GM12878 (cell line): Measurements from ENCODE around the gene SHISA6. TPM values are rescaled to one million over a fixed set of nuclear protein-coding genes. Genes with fewer than 3 reads are reported as not detected.

Source experiments
- ATAC-seq: fragments of 200-7000 bp; cut with Tn5 transposase; 3 replicates; pipeline ENCODE4 v1.9.1; 2020; ENCODE audit warnings: mild to moderate bottlenecking, moderate library complexity
- BruUV-seq: library from RNA; stranded (reverse); fragments of 400-500 nt; replicated peaks from 2 replicates; lab custom pipeline; 2021; lab: Mats Ljungman, UMichigan
- CTCF ChIA-PET: fragments of 300-600 bp; sonication (Branson Sonifier 250); formaldehyde crosslinking; extraction: SDS; loops from one replicate; lab custom pipeline; 2021; ENCODE audit warnings: inconsistent platforms; lab: Yijun Ruan, JAX
- POLR2A ChIA-PET: fragments of 350-600 bp; formaldehyde crosslinking; extraction: SDS; loops from one replicate; lab custom pipeline; 2021; ENCODE audit warnings: inconsistent platforms; lab: Charles Lee
- RAD21 ChIA-PET: fragments of 300-600 bp; sonication (Branson Sonifier 250); formaldehyde crosslinking; loops from one replicate; lab custom pipeline; 2023; ENCODE audit warnings: antibody characterized with exemption; ENCODE audit not compliant: unreplicated experiment; lab: Charles Lee
- SMC1A ChIA-PET: fragments of 300-600 bp; sonication (Branson Sonifier 250); formaldehyde crosslinking; loops from one replicate; lab custom pipeline; 2023; ENCODE audit not compliant: unreplicated experiment, uncharacterized antibody; lab: Charles Lee
- DNase-seq: peaks from one replicate; pipeline ENCODE4 v3.0.0-alpha.2; 2011; ENCODE audit warnings: low read depth, low spot score
- FAIRE-seq: peaks from 3 replicates; lab custom pipeline; 2011; peaks lifted over from hg19 to GRCh38; lab: Jason Lieb, UNC
- H2AFZ ChIP-seq: 2 replicates; pipeline ENCODE4 v1.6.0; 2011; ENCODE audit warnings: low read depth, low read length, control low read depth; ENCODE audit not compliant: control insufficient read depth
- H3K27ac ChIP-seq: 2 replicates; pipeline ENCODE4 v1.5.1; 2011; ENCODE audit warnings: control low read depth; ENCODE audit not compliant: control insufficient read depth, insufficient read depth
- H3K27me3 ChIP-seq, 2 experiments: replicated peaks in 1 of 2; 2 replicates each; pipeline versions ENCODE4 v1.6.0 to v1.6.1; 2011; ENCODE audit warnings: low read length in 1 of 2; ENCODE audit not compliant: control insufficient read depth in 2 of 2, insufficient read depth in 2 of 2
- H3K36me3 ChIP-seq, 2 experiments: 2 replicates each; pipeline ENCODE4 v1.5.1; 2011; ENCODE audit warnings: low read length in 1 of 2; ENCODE audit not compliant: control insufficient read depth in 2 of 2, insufficient read depth in 2 of 2
- H3K4me1 ChIP-seq: 2 replicates; pipeline ENCODE4 v1.6.1; 2011; ENCODE audit warnings: mild to moderate bottlenecking, low read length, moderate library complexity, mixed read lengths; ENCODE audit not compliant: control insufficient read depth, insufficient read depth
- H3K4me2 ChIP-seq: 2 replicates; pipeline ENCODE4 v1.6.0; 2011; ENCODE audit warnings: control low read depth; ENCODE audit not compliant: control insufficient read depth, insufficient read depth
- H3K4me3 ChIP-seq: fragments of 200-600 bp; sonication (generic); 2 replicates; pipeline ENCODE4 v1.5.1; 2016
- H3K79me2 ChIP-seq: 2 replicates; pipeline ENCODE4 v1.6.0; 2011; ENCODE audit warnings: low read length; ENCODE audit not compliant: control insufficient read depth, insufficient read depth
- H3K9ac ChIP-seq: 2 replicates; pipeline ENCODE4 v1.8.0; 2011; ENCODE audit warnings: low read length, control low read depth, mixed read lengths; ENCODE audit not compliant: control insufficient read depth, insufficient read depth
- H3K9me3 ChIP-seq: replicated peaks from 3 replicates; pipeline ENCODE4 v1.5.1; 2011; ENCODE audit warnings: mild to moderate bottlenecking, low read length; ENCODE audit not compliant: control insufficient read depth, insufficient read depth
- H4K20me1 ChIP-seq: 2 replicates; pipeline ENCODE4 v1.6.0; 2011; ENCODE audit not compliant: control insufficient read depth, insufficient read depth
- BCL11A ChIP-seq: IDR thresholded peaks from 2 replicates; pipeline ENCODE4 v1.6.1; 2011; ENCODE audit warnings: low read depth, low read length
- CREB1 ChIP-seq: IDR thresholded peaks from 2 replicates; pipeline ENCODE4 v1.6.1; 2012; ENCODE audit warnings: low read depth, mild to moderate bottlenecking, inconsistent platforms
- ESRRA ChIP-seq: IDR thresholded peaks from 2 replicates; pipeline ENCODE4 v1.6.1; 2012; ENCODE audit warnings: mild to moderate bottlenecking, low read length, improper control_type of control experiment
- HCFC1 ChIP-seq: fragments of 150-350 bp; IDR thresholded peaks from 2 replicates; pipeline ENCODE4 v1.6.1; 2014; ENCODE audit warnings: low read length
- HDAC6 ChIP-seq: fragments of 200-600 bp; sonication (generic); IDR thresholded peaks from one replicate; pipeline ENCODE4 v1.8.0; 2017; ENCODE audit warnings: antibody characterized with exemption; ENCODE audit not compliant: unreplicated experiment
- IKZF1 ChIP-seq: fragments of 450-650 bp; conservative IDR thresholded peaks from 2 replicates; pipeline ENCODE4 v1.6.1; 2017; ENCODE audit warnings: antibody characterized with exemption, mild to moderate bottlenecking
- IRF4 ChIP-seq: IDR thresholded peaks from 2 replicates; pipeline ENCODE4 v1.6.1; 2011; ENCODE audit warnings: low read depth, low read length
- MTA2 ChIP-seq: fragments of 450-650 bp; IDR thresholded peaks from 2 replicates; pipeline ENCODE4 v1.6.1; 2016; ENCODE audit warnings: low read depth, mild to moderate bottlenecking, moderate library complexity
- NFIC ChIP-seq: IDR thresholded peaks from 2 replicates; pipeline ENCODE4 v1.6.1; 2012; ENCODE audit warnings: low read depth, mild to moderate bottlenecking, inconsistent platforms, low read length, moderate library complexity
- NR2C2 ChIP-seq: IDR thresholded peaks from 2 replicates; pipeline ENCODE4 v1.6.1; 2011; ENCODE audit warnings: borderline replicate concordance, low read depth; ENCODE audit not compliant: control insufficient read depth, insufficient read length
- RCOR1 ChIP-seq: conservative IDR thresholded peaks from 2 replicates; pipeline ENCODE4 v1.6.1; 2012; ENCODE audit warnings: low read depth, low read length, improper control_type of control experiment
- RFX5 ChIP-seq: IDR thresholded peaks from 2 replicates; pipeline ENCODE4 v1.6.1; 2011; ENCODE audit warnings: low read depth, low read length, improper control_type of control experiment
- SRF ChIP-seq, 2 experiments: IDR thresholded peaks; 2 replicates each; pipeline ENCODE4 v1.6.1; 2011; ENCODE audit warnings: low read depth in 2 of 2, low read length in 2 of 2, mild to moderate bottlenecking in 1 of 2, moderate library complexity in 1 of 2
- TCF3 ChIP-seq: IDR thresholded peaks from 2 replicates; pipeline ENCODE4 v1.6.1; 2012; ENCODE audit warnings: low read depth, mild to moderate bottlenecking, low read length, borderline replicate concordance; ENCODE audit not compliant: insufficient read depth
- ZBED1 ChIP-seq: IDR thresholded peaks from 2 replicates; pipeline ENCODE4 v1.6.1; 2016; ENCODE audit warnings: borderline replicate concordance
- ZNF217 ChIP-seq: fragments of 450-650 bp; IDR thresholded peaks from 2 replicates; pipeline ENCODE4 v1.6.1; 2017; ENCODE audit warnings: antibody characterized with exemption, mild to moderate bottlenecking
- ZNF274 ChIP-seq: IDR thresholded peaks from one replicate; pipeline ENCODE4 v1.8.0; 2011; ENCODE audit not compliant: insufficient read length, insufficient read depth
- ZNF687 ChIP-seq: fragments of 450-650 bp; IDR thresholded peaks from 2 replicates; pipeline ENCODE4 v1.6.1; 2017; ENCODE audit warnings: mild to moderate bottlenecking, moderate library complexity
- ZSCAN29 ChIP-seq: fragments of 450-650 bp; IDR thresholded peaks from 2 replicates; pipeline ENCODE4 v1.6.1; 2017; ENCODE audit warnings: mild to moderate bottlenecking, moderate library complexity
- WGBS: methylation state at CpG from one replicate; pipeline ENCODE4 v1.1.6; 2016; ENCODE audit warnings: low lambda C conversion rate; ENCODE audit not compliant: insufficient replicate concordance, insufficient coverage; ENCODE audit errors: missing lambda C conversion rate; 5-methylcytosine and 5-hydroxymethylcytosine counted together
- in situ Hi-C: fragments of 300-500 bp; cut with MboI; formaldehyde crosslinking; loops from 9 replicates; pipeline ENCODE4 v1.14.3; 2018; ENCODE audit warnings: mixed read lengths
- intact Hi-C: fragments of 100-400 bp; cut with micrococcal nuclease; formaldehyde crosslinking; loops from one replicate; pipeline ENCODE4 v1.14.2; 2022; ENCODE audit not compliant: unreplicated experiment
- polyA plus RNA-seq, 11 experiments: library from polyadenylated mRNA; depleted of rRNA in 4 of 11; unstranded in 6 of 11; stranded (reverse) in 5 of 11; fragments of >200 nt; fragmentation: Nextera tagmentation in 4 of 11; fragmentation: Illumina TruSeq in 1 of 11; extraction: Ambion mirVana in 4 of 11; extraction: Trizol in 1 of 11; gene quantifications; 1 replicate in 1 of 11; 2 replicates in 10 of 11; pipeline versions ENCODE4 v1.2.1 to v1.2.3, GENCODE V29; 2011 to 2016; ENCODE audit warnings: inconsistent platforms in 2 of 11, missing spikeins in 2 of 11, low read depth in 1 of 11
- total RNA-seq, 4 experiments: library from RNA; depleted of rRNA in 3 of 4; stranded (reverse); fragments of >200 nt in 3 of 4; fragmentation: Illumina TruSeq in 1 of 4; extraction: Trizol in 1 of 4; gene quantifications; 2 replicates each; pipeline versions ENCODE4 v1.2.1 to v1.2.3, GENCODE V29; 2013 to 2021
- TF ChIP-seq, protein P1 (sequence below): IDR thresholded peaks from 2 replicates; pipeline ENCODE4 v1.6.1; 2012; ENCODE audit warnings: low read depth, low read length, improper control_type of control experiment

SHISA6 gene
- total and polyA plus RNA-seq, 10 of the 15 experiments (the other 5 are each of a cell fraction or from before 2014, with no cell fraction given) = not detected

- no peak for TF ChIP-seq IRF4
- TF ChIP-seq IKZF1 = no peak
- no peak for TF ChIP-seq ZNF217
Measured at GRCh38 chr17:11308531-11308930, 67.5 kb downstream of the SHISA6 start (continued).

DNA sequence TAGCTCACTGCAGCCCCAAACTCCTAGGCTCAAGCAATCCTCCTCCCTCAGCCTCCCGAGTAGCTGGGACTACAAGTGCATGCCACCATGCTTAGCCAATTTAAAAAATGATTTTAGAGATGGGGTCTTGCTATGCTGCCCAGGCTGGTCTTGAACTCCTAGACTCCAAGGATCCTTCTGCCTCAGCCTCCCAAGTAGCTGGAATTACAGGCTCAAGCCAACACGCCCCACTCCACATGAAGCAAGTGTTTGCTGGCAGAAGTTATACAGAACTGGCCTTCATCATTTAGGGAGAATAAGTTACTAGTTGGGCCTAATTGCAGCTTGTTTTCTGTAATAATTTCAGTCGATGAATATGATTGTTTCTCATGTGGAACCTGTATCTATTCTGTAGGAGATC is 68.0 kb downstream of the SHISA6 start:
- no peak overlapping the region for H3K4me3 ChIP-seq
- ChIA-PET POLR2A (no interaction called here), SMC1A (no interaction called here), CTCF (no interaction called here), RAD21 (no interaction called here)
- no peaks in the 10 kb centered on the region for H3K36me3 ChIP-seq
- no peak for DNase-seq
- intact Hi-C loops = no loop called here
- no peak overlapping the region for H2AFZ ChIP-seq
- no peak for FAIRE-seq
- no peak for ATAC-seq
- H3K9me3 ChIP-seq = no peaks in the 10 kb centered on the region; the same call in 2 of the 3 replicates
- no peaks in the 10 kb centered on the region for H3K27me3 ChIP-seq
- in situ Hi-C loops = loop anchor here (10.0 to 25.0 kb wide), 2 partner anchors 424 to 853 kb away; no protein-coding TSS in a partner anchor
- H3K4me1 ChIP-seq = no peaks in the 10 kb centered on the region
- H3K79me2 ChIP-seq = no peaks in the 10 kb centered on the region
- no peak overlapping the region for H3K9ac ChIP-seq
- BruUV-seq = no TSS peak
- 11% methylated on average over 3 of the region's 3 CpGs for WGBS
- no peaks in the 10 kb centered on the region for H4K20me1 ChIP-seq
- no peak overlapping the region for H3K27ac ChIP-seq
- no peak overlapping the region for H3K4me2 ChIP-seq
- TF ChIP-seq RFX5 = no peak
- no peak for TF ChIP-seq NR2C2
- no peak for TF ChIP-seq HDAC6
- no peak for TF ChIP-seq CREB1
- TF ChIP-seq HCFC1 = no peak
- TF ChIP-seq SRF (IDR thresholded peaks at IDR 0.05; ENCODE audit: low read depth in 2 of 2, low read length in 2 of 2) = no peak
- TF ChIP-seq TCF3 = no peak
- no peak for TF ChIP-seq MTA2
- TF ChIP-seq BCL11A = no peak
- TF ChIP-seq ZNF687 = no peak
- no peak for TF ChIP-seq ZBED1
- TF ChIP-seq NFIC = no peak
- no peak for TF ChIP-seq ZNF274
- TF ChIP-seq ESRRA = no peak
- TF ChIP-seq, protein P1, sequence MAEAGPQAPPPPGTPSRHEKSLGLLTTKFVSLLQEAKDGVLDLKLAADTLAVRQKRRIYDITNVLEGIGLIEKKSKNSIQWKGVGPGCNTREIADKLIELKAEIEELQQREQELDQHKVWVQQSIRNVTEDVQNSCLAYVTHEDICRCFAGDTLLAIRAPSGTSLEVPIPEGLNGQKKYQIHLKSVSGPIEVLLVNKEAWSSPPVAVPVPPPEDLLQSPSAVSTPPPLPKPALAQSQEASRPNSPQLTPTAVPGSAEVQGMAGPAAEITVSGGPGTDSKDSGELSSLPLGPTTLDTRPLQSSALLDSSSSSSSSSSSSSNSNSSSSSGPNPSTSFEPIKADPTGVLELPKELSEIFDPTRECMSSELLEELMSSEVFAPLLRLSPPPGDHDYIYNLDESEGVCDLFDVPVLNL = no peak
- TF ChIP-seq ZSCAN29 = no peak
- TF ChIP-seq RCOR1 = no peak
